Adrenal gland (tissue), 5 donors: ENCODE data around the gene SEPTIN12.

Source experiments
- POLR2A ChIP-seq, 2 donors: fragments of 450-650 bp; IDR thresholded peaks; one replicate each; pipeline ENCODE4 v1.6.1; 2017; ENCODE audit warnings: antibody characterized with exemption in 2 of 2, mild to moderate bottlenecking in 2 of 2, moderate library complexity in 1 of 2
- TF ChIP-seq, protein P1 (sequence below), 6 experiments: fragments of 450-650 bp in 4 of 6; fragments of 200-600 bp in 2 of 6; sonication (generic) in 1 of 6; IDR thresholded peaks; 1 replicate in 5 of 6; 2 replicates in 1 of 6; pipeline versions ENCODE4 v1.5.1 to v1.8.0; 2016 to 2021; ENCODE audit warnings: antibody characterized with exemption in 6 of 6, mild to moderate bottlenecking in 2 of 6, moderate library complexity in 1 of 6
- donor health status: DM: no; HTN: no; CAD: no.

DNA sequence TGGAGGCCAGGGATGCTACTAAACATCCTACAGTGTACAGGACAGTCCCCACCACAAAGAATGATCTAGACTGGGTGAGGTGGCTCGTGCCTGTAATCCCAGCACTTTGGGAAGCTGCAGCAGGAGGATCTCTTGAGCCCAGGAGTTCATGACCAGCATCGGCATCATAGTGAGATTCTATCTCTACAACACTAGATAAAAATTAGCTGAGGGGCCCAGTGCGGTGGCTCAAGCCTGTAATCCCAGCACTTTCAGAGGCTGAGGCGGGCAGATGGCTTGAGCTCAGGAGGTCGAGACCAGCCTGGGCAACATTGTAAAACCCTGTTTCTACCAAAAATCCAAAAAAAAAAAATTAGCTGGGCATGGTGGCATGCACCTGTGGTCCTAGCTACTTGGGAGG, 15.8 kb downstream of the SEPTIN12 start:
- TF ChIP-seq, protein P1, sequence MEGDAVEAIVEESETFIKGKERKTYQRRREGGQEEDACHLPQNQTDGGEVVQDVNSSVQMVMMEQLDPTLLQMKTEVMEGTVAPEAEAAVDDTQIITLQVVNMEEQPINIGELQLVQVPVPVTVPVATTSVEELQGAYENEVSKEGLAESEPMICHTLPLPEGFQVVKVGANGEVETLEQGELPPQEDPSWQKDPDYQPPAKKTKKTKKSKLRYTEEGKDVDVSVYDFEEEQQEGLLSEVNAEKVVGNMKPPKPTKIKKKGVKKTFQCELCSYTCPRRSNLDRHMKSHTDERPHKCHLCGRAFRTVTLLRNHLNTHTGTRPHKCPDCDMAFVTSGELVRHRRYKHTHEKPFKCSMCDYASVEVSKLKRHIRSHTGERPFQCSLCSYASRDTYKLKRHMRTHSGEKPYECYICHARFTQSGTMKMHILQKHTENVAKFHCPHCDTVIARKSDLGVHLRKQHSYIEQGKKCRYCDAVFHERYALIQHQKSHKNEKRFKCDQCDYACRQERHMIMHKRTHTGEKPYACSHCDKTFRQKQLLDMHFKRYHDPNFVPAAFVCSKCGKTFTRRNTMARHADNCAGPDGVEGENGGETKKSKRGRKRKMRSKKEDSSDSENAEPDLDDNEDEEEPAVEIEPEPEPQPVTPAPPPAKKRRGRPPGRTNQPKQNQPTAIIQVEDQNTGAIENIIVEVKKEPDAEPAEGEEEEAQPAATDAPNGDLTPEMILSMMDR (IDR thresholded peaks at IDR 0.05): no peak
- TF ChIP-seq POLR2A (IDR thresholded peaks at IDR 0.05): no peak
